Right lobe of liver (tissue), 6 donors: ENCODE data around the gene GJA8. TPM values are rescaled to one million over a fixed set of nuclear protein-coding genes. Genes with fewer than 3 reads are reported as not detected.

Experiments used
- ATAC-seq, 4 donors: fragments of 200-7000 bp; cut with Tn5 transposase; one replicate each; pipeline ENCODE4 v1.9.1; 2020; ENCODE audit warnings: mild to moderate bottlenecking in 4 of 4, moderate library complexity in 4 of 4
- DNase-seq, 3 donors: peaks; one replicate each; pipeline ENCODE4 v3.0.0-alpha.2; 2020
- H3K27ac ChIP-seq, 3 donors: fragments of 200-600 bp; one replicate each; pipeline ENCODE4 v1.8.0; 2022
- H3K27me3 ChIP-seq, 2 donors: fragments of 200-600 bp; one replicate each; pipeline ENCODE4 v1.8.0; 2022
- H3K36me3 ChIP-seq, 4 donors: fragments of 200-600 bp; sonication (generic) in 1 of 4; one replicate each; pipeline versions ENCODE4 v1.5.1 to v1.8.0; 2017 to 2022; ENCODE audit warnings: control low read depth in 1 of 4
- H3K4me1 ChIP-seq, 4 donors: fragments of 200-600 bp; sonication (generic) in 1 of 4; one replicate each; pipeline versions ENCODE4 v1.5.1 to v1.8.0; 2017 to 2022; ENCODE audit warnings: control low read depth in 1 of 4
- H3K4me3 ChIP-seq, 3 donors: fragments of 200-600 bp; one replicate each; pipeline ENCODE4 v1.8.0; 2022
- H3K9me3 ChIP-seq, 4 donors: fragments of 200-600 bp; sonication (generic) in 1 of 4; one replicate each; pipeline versions ENCODE4 v1.5.1 to v1.8.0; 2017 to 2022; ENCODE audit warnings: control low read depth in 1 of 4
- POLR2A ChIP-seq: fragments of 450-650 bp; IDR thresholded peaks from one replicate; pipeline ENCODE4 v1.6.1; 2017; ENCODE audit warnings: antibody characterized with exemption, mild to moderate bottlenecking
- WGBS: methylation state at CpG from one replicate; pipeline ENCODE4 v1.1.6; 2018; ENCODE audit warnings: low coverage, low lambda C conversion rate; ENCODE audit not compliant: insufficient coverage; ENCODE audit errors: missing lambda C conversion rate; 5-methylcytosine and 5-hydroxymethylcytosine counted together
- intact Hi-C, 2 donors: fragments of 100-400 bp; cut with DNase I; formaldehyde crosslinking; loops; one replicate each; pipeline versions ENCODE4 v1.11.2 to v1.14.1; 2022
- total RNA-seq, 6 experiments: library from RNA; depleted of rRNA in 2 of 6; stranded (reverse); fragments of >200 nt in 2 of 6; fragmentation: NEBNext Ultra II Directional in 3 of 6; extraction: Animal tissue kit (Norgen Biotek cat#: 25700) in 3 of 6; gene quantifications; one replicate each; pipeline versions ENCODE4 v1.1.0 to v1.2.4, GENCODE V29; 2016 to 2023
- TF ChIP-seq, protein P1 (sequence below), 4 donors: fragments of 200-600 bp in 3 of 4; fragments of 450-650 bp in 1 of 4; IDR thresholded peaks; one replicate each; pipeline versions ENCODE4 v1.5.1 to v1.8.0; 2016 to 2022; ENCODE audit warnings: antibody characterized with exemption in 4 of 4, mild to moderate bottlenecking in 2 of 4
- donor health status: DM: no; HTN: yes; CAD: no.
- donor health status: DM: no; HTN: no; CAD: no.
- donor health status: DM: no; HTN: no; CAD: no.
- donor health status: DM: no; HTN: yes; CAD: no.
- donor health status: DM: no; HTN: yes; CAD: no.

Gene GJA8
- total RNA-seq, 6 experiments from 2014 or later: not detected

DNA sequence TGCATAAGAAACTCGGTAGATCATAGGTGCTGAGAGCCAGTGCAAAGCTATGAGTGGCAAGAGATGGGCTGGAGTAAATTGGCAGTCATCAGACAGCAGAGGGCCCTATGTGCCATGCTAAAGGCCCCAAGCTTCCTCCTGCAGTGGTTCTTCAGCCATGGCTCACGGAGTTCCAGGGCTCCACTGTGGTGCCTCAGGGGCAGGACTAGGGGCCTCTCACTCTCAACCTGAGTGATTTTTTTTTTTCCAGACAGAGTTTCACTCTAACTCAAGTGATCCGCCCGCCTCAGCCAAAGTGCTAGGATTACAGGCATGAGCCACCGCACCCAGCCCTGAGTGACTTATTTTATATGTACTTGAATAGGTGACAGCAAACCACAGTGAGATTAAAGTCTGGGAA, 10.4 kb upstream of the GJA8 start:
- Histone ChIP-seq H3K36me3 (no peaks in the 10 kb centered on the region), H3K4me3 (no peak overlapping the region), H3K27me3 (no peaks in the 10 kb centered on the region), H3K27ac (no peak overlapping the region), H3K9me3 (no peaks in the 10 kb centered on the region), H3K4me1 (peaks cover 0 to 1% (median 0%) of the 10 kb centered on the region in 4 donors)
- intact Hi-C loops: no loop called here
- 30% methylated on average over 1 of the region's 5 CpGs for WGBS
- TF ChIP-seq, protein P1, sequence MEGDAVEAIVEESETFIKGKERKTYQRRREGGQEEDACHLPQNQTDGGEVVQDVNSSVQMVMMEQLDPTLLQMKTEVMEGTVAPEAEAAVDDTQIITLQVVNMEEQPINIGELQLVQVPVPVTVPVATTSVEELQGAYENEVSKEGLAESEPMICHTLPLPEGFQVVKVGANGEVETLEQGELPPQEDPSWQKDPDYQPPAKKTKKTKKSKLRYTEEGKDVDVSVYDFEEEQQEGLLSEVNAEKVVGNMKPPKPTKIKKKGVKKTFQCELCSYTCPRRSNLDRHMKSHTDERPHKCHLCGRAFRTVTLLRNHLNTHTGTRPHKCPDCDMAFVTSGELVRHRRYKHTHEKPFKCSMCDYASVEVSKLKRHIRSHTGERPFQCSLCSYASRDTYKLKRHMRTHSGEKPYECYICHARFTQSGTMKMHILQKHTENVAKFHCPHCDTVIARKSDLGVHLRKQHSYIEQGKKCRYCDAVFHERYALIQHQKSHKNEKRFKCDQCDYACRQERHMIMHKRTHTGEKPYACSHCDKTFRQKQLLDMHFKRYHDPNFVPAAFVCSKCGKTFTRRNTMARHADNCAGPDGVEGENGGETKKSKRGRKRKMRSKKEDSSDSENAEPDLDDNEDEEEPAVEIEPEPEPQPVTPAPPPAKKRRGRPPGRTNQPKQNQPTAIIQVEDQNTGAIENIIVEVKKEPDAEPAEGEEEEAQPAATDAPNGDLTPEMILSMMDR (IDR thresholded peaks at IDR 0.05): no peak
- DNase-seq: no peak
- peak in 2 of 4 donors; percentile 42 to 43 for ATAC-seq

- Histone ChIP-seq H3K36me3 (no peaks in the 10 kb centered on the region), H3K4me1 (peaks cover 0 to 7% (median 0%) of the 10 kb centered on the region in 4 donors), H3K4me3 (no peak overlapping the region), H3K27ac (no peak overlapping the region), H3K27me3 (no peaks in the 10 kb centered on the region), H3K9me3 (no peaks in the 10 kb centered on the region)
- 0% methylated on average over 1 of the region's 1 CpG for WGBS
- no peak for DNase-seq
- ATAC-seq: peak; percentile 60 to 77 (median 72)
- intact Hi-C loops: no loop called here
- TF ChIP-seq, protein P1 (IDR thresholded peaks at IDR 0.05): peak; percentile 94 to 97 (median 96)
- no peak for TF ChIP-seq POLR2A
Measured at GRCh38 chr1:147892731-147893214, 9.8 kb upstream of the GJA8 start.

DNA sequence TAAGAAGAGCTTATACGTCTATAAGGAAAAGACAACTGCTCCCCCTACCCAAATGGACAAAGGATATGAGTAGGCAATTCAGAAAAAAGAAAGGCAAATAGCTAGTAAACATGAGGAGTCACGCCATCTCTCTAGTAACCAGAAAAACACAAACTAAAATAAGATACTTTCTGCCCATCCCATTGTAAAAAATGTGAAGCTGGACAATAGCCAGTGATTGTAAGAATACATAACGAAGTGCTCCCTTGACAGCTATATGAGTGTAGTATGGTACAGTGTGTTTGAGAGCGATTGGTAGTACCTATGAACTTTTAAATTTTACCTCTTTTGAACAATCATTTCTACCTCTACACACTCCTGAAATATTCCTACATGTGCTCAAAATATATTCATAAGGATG, 7.5 kb upstream of the GJA8 start:
- intact Hi-C loops: no loop called here
- no peaks in the 10 kb centered on the region for H3K27me3 ChIP-seq
- no peak overlapping the region for H3K4me3 ChIP-seq
- H3K27ac ChIP-seq: no peak overlapping the region
- ATAC-seq (no peak), DNase-seq (no peak)
- no peaks in the 10 kb centered on the region for H3K9me3 ChIP-seq
- H3K4me1 ChIP-seq: peaks cover 0 to 11% (median 0%) of the 10 kb centered on the region in 4 donors
- H3K36me3 ChIP-seq: no peaks in the 10 kb centered on the region
- 55% methylated on average over 4 of the region's 4 CpGs for WGBS
- TF ChIP-seq POLR2A: no peak
- TF ChIP-seq, protein P1 (IDR thresholded peaks at IDR 0.05): no peak

DNA sequence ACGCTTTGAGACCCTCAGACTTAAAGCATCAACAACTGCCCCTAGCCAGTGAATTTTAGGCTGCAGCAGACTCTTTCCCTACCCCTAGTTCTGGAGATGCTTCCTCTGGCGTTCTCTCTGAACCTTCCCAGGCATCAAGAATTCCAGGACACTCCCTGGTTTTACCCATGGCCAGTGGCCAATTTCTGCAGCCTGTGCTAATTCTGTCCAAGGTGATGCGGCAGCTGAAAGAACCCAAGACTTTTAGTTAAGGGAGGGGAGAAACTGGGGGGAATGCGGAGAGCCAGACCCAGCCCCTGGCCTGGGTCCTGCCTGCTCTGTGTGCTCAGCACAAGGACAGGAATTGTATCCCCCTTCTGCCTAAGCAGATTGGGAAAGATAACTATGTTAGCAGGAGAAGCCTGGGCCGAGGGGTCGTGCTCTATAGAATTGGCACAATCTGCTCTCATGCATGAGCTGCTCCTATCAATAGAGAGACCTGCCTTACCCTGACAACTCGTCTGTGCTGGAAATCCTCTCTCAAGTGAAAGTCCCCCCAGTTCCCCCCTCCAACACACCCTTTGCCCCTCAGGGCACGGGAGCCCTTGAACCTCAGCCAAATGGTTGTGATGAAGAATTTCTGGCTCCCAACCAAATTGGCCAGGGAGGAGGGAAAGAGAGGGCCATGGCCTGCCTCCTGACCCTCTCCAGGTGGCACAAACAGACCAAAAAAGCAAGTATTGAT, 5.4 kb upstream of the GJA8 start:
- no peaks in the 10 kb centered on the region for H3K36me3 ChIP-seq
- H3K4me3 ChIP-seq: no peak overlapping the region
- intact Hi-C loops: no loop called here
- no peak overlapping the region for H3K27ac ChIP-seq
- H3K9me3 ChIP-seq: no peaks in the 10 kb centered on the region
- peak in 2 of 3 donors; percentile 64 to 76 for DNase-seq
- peaks cover 0 to 11% (median 0%) of the 10 kb centered on the region in 4 donors for H3K4me1 ChIP-seq
- TF ChIP-seq POLR2A: no peak
- TF ChIP-seq, protein P1 (IDR thresholded peaks at IDR 0.05): peak in 1 of 4 donors; percentile 27
- WGBS: 50% methylated on average over 1 of the region's 8 CpGs
- ATAC-seq: peak; percentile 66 to 85 (median 76)
- no peaks in the 10 kb centered on the region for H3K27me3 ChIP-seq
